Measurements from ENCODE around the gene PPIP5K1.

Gene PPIP5K1

GRCh38 chr15:43518197-43518761 lies 71.7 kb downstream of the PPIP5K1 start:
- WGBS, 2 experiments (ENCODE audit: insufficient coverage in 2 of 2), result 0% methylated on average over 3 to 8 of the region's 18 CpGs
- H3K4me3 ChIP-seq (ENCODE audit: extremely low read depth, insufficient read depth, low read length, poor library complexity, severe bottlenecking), result peak overlapping the region; percentile 62
- no peaks in the 10 kb centered on the region for H3K9me3 ChIP-seq (ENCODE audit: control insufficient read depth, low read length)
- H3K36me3 ChIP-seq (ENCODE audit: control insufficient read depth, insufficient read depth, low read length), result peaks cover 31% of the 10 kb centered on the region
- peaks cover 25% of the 10 kb centered on the region for H3K4me1 ChIP-seq (ENCODE audit: control insufficient read depth, insufficient read depth, low read length, poor library complexity, severe bottlenecking)
- peak overlapping the region; percentile 69 for H3K27ac ChIP-seq (ENCODE audit: low read depth, low read length, severe bottlenecking)

- Histone ChIP-seq H3K4me1 (ENCODE audit: control insufficient read depth, insufficient read depth, low read length, poor library complexity, severe bottlenecking) (peaks cover 25% of the 10 kb centered on the region), H3K9me3 (ENCODE audit: control insufficient read depth, low read length) (no peaks in the 10 kb centered on the region), H3K36me3 (ENCODE audit: control insufficient read depth, insufficient read depth, low read length) (peaks cover 24% of the 10 kb centered on the region), H3K27ac (ENCODE audit: low read depth, low read length, severe bottlenecking) (peak within 1 kb of the TSS; percentile 89), H3K4me3 (ENCODE audit: extremely low read depth, insufficient read depth, low read length, poor library complexity, severe bottlenecking) (peak within 1 kb of the TSS; percentile 62)
- WGBS, 2 experiments (ENCODE audit: insufficient coverage in 2 of 2), result 0% methylated on average over 2 to 3 of the region's 15 CpGs
These were observed 72.4 kb downstream of the PPIP5K1 start, which contains the start of gene MAP1A for GRCh38 chr15:43517354-43518196. Gene MAP1A (plus strand): TSS chr15:43517608. CDS start chr15:43521474, 3,866 bp downstream.

- Histone ChIP-seq H3K4me1 (ENCODE audit: control insufficient read depth, insufficient read depth, low read length, poor library complexity, severe bottlenecking) (peaks cover 25% of the 10 kb centered on the region), H3K27ac (ENCODE audit: low read depth, low read length, severe bottlenecking) (peak overlapping the region; percentile 89), H3K9me3 (ENCODE audit: control insufficient read depth, low read length) (no peaks in the 10 kb centered on the region), H3K4me3 (ENCODE audit: extremely low read depth, insufficient read depth, low read length, poor library complexity, severe bottlenecking) (peak overlapping the region; percentile 62), H3K36me3 (ENCODE audit: control insufficient read depth, insufficient read depth, low read length) (peaks cover 17% of the 10 kb centered on the region)
- 23 to 43% methylated on average over 1 to 2 of the region's 4 CpGs for WGBS, 2 experiments (ENCODE audit: insufficient coverage in 2 of 2)
These were observed 73.1 kb downstream of the PPIP5K1 start for GRCh38 chr15:43516801-43517353.

- H3K27ac ChIP-seq (ENCODE audit: low read depth, low read length, severe bottlenecking), result peak overlapping the region; percentile 89
- H3K36me3 ChIP-seq (ENCODE audit: control insufficient read depth, insufficient read depth, low read length), result peaks cover 10% of the 10 kb centered on the region
- peak overlapping the region; percentile 62 for H3K4me3 ChIP-seq (ENCODE audit: extremely low read depth, insufficient read depth, low read length, poor library complexity, severe bottlenecking)
- WGBS, 2 experiments (ENCODE audit: insufficient coverage in 2 of 2), result 48 to 90% methylated on average over 2 to 3 of the region's 5 CpGs
- peaks cover 25% of the 10 kb centered on the region for H3K4me1 ChIP-seq (ENCODE audit: control insufficient read depth, insufficient read depth, low read length, poor library complexity, severe bottlenecking)
- H3K9me3 ChIP-seq (ENCODE audit: control insufficient read depth, low read length), result no peaks in the 10 kb centered on the region
These were observed 73.8 kb downstream of the PPIP5K1 start for GRCh38 chr15:43516185-43516584.

GRCh38 chr15:43515741-43516140 lies 74.3 kb downstream of the PPIP5K1 start:
- peaks cover 25% of the 10 kb centered on the region for H3K4me1 ChIP-seq (ENCODE audit: control insufficient read depth, insufficient read depth, low read length, poor library complexity, severe bottlenecking)
- 0% methylated on average over 1 of the region's 2 CpGs; no CpG with 5 or more reads in 1 of the 2 experiments for WGBS, 2 experiments (ENCODE audit: insufficient coverage in 2 of 2)
- no peak overlapping the region for H3K4me3 ChIP-seq (ENCODE audit: extremely low read depth, insufficient read depth, low read length, poor library complexity, severe bottlenecking)
- peaks cover 6% of the 10 kb centered on the region for H3K36me3 ChIP-seq (ENCODE audit: control insufficient read depth, insufficient read depth, low read length)
- no peak overlapping the region for H3K27ac ChIP-seq (ENCODE audit: low read depth, low read length, severe bottlenecking)
- H3K9me3 ChIP-seq (ENCODE audit: control insufficient read depth, low read length), result no peaks in the 10 kb centered on the region

GRCh38 chr15:43514241-43515057 lies 75.6 kb downstream of the PPIP5K1 start:
- no peaks in the 10 kb centered on the region for H3K9me3 ChIP-seq (ENCODE audit: control insufficient read depth, low read length)
- H3K36me3 ChIP-seq (ENCODE audit: control insufficient read depth, insufficient read depth, low read length), result no peaks in the 10 kb centered on the region
- no CpG with 5 or more reads among the region's 4 CpGs for WGBS, 2 experiments (ENCODE audit: insufficient coverage in 2 of 2)
- no peak overlapping the region for H3K27ac ChIP-seq (ENCODE audit: low read depth, low read length, severe bottlenecking)
- H3K4me1 ChIP-seq (ENCODE audit: control insufficient read depth, insufficient read depth, low read length, poor library complexity, severe bottlenecking), result peaks cover 25% of the 10 kb centered on the region
- no peak overlapping the region for H3K4me3 ChIP-seq (ENCODE audit: extremely low read depth, insufficient read depth, low read length, poor library complexity, severe bottlenecking)

GRCh38 chr15:43513550-43513949 lies 76.5 kb downstream of the PPIP5K1 start:
- Histone ChIP-seq H3K36me3 (ENCODE audit: control insufficient read depth, insufficient read depth, low read length) (no peaks in the 10 kb centered on the region), H3K4me3 (ENCODE audit: extremely low read depth, insufficient read depth, low read length, poor library complexity, severe bottlenecking) (no peak overlapping the region), H3K9me3 (ENCODE audit: control insufficient read depth, low read length) (no peaks in the 10 kb centered on the region), H3K4me1 (ENCODE audit: control insufficient read depth, insufficient read depth, low read length, poor library complexity, severe bottlenecking) (peaks cover 18% of the 10 kb centered on the region), H3K27ac (ENCODE audit: low read depth, low read length, severe bottlenecking) (no peak overlapping the region)
- no CpG with 5 or more reads among the region's 1 CpG for WGBS, 2 experiments (ENCODE audit: insufficient coverage in 2 of 2)

- 8 to 11% methylated on average over 35 to 36 of the region's 39 CpGs for WGBS, 2 experiments (ENCODE audit: insufficient coverage in 2 of 2)
- H3K27ac ChIP-seq (ENCODE audit: low read depth, low read length, severe bottlenecking), result peak overlapping the region; percentile 7
- no peaks in the 10 kb centered on the region for H3K36me3 ChIP-seq (ENCODE audit: control insufficient read depth, insufficient read depth, low read length)
- H3K9me3 ChIP-seq (ENCODE audit: control insufficient read depth, low read length), result no peaks in the 10 kb centered on the region
- H3K4me1 ChIP-seq (ENCODE audit: control insufficient read depth, insufficient read depth, low read length, poor library complexity, severe bottlenecking), result peaks cover 6% of the 10 kb centered on the region
- peak overlapping the region; percentile 54 for H3K4me3 ChIP-seq (ENCODE audit: extremely low read depth, insufficient read depth, low read length, poor library complexity, severe bottlenecking)
These were observed 78.8 kb downstream of the PPIP5K1 start for GRCh38 chr15:43511012-43511885.

- peaks cover 3% of the 10 kb centered on the region for H3K4me1 ChIP-seq (ENCODE audit: control insufficient read depth, insufficient read depth, low read length, poor library complexity, severe bottlenecking)
These were observed 79.6 kb downstream of the PPIP5K1 start for GRCh38 chr15:43510200-43511011.

More at GRCh38 chr15:43510200-43511011, 79.6 kb downstream of the PPIP5K1 start:
- WGBS, 2 experiments (ENCODE audit: insufficient coverage in 2 of 2), result 0 to 1% methylated on average over 22 to 25 of the region's 41 CpGs
- H3K9me3 ChIP-seq (ENCODE audit: control insufficient read depth, low read length), result no peaks in the 10 kb centered on the region
- no peaks in the 10 kb centered on the region for H3K36me3 ChIP-seq (ENCODE audit: control insufficient read depth, insufficient read depth, low read length)
- H3K4me3 ChIP-seq (ENCODE audit: extremely low read depth, insufficient read depth, low read length, poor library complexity, severe bottlenecking), result peak overlapping the region; percentile 54
- peak overlapping the region; percentile 97 for H3K27ac ChIP-seq (ENCODE audit: low read depth, low read length, severe bottlenecking)

Measured in mesodermal cell (in vitro differentiated cells).